Panc1 (cell line): ENCODE data around the gene CHPF2. TPM values are rescaled to one million over a fixed set of nuclear protein-coding genes. Genes with fewer than 3 reads are reported as not detected.

Source experiments
- ATAC-seq: fragments of 200-7000 bp; cut with Tn5 transposase; 2 replicates; pipeline ENCODE4 v1.9.1; 2020; ENCODE audit warnings: mild to moderate bottlenecking, moderate library complexity
- BruUV-seq: library from RNA; stranded (reverse); fragments of 400-500 nt; replicated peaks from 2 replicates; lab custom pipeline; 2021; lab: Mats Ljungman, UMichigan
- CTCF ChIA-PET: fragments of 300-600 bp; sonication (Branson Sonifier 250); formaldehyde crosslinking; loops from one replicate; lab custom pipeline; 2022; ENCODE audit warnings: antibody characterized with exemption; lab: Charles Lee
- POLR2A ChIA-PET: fragments of 300-600 bp; sonication (Branson Sonifier 250); formaldehyde crosslinking; loops from one replicate; lab custom pipeline; 2022; ENCODE audit warnings: antibody characterized with exemption; lab: Charles Lee
- DNase-seq: peaks from one replicate; pipeline ENCODE4 v3.0.0-alpha.2; 2010; ENCODE audit warnings: low read depth, low spot score
- H3K27ac ChIP-seq: 2 replicates; pipeline ENCODE4 v1.5.1; 2011; ENCODE audit warnings: mild to moderate bottlenecking, low read length, inconsistent platforms
- H3K27me3 ChIP-seq: fragments of 200-500 bp; sonication (Bioruptor generic); 2 replicates; pipeline ENCODE4 v1.6.0; 2014; ENCODE audit warnings: low read length, inconsistent platforms; ENCODE audit not compliant: control insufficient read depth, insufficient read depth
- H3K36me3 ChIP-seq: fragments of 200-500 bp; sonication (Bioruptor generic); 2 replicates; pipeline ENCODE4 v1.5.1; 2014; ENCODE audit warnings: inconsistent platforms, mild to moderate bottlenecking, low read length, moderate library complexity; ENCODE audit not compliant: control insufficient read depth, insufficient read depth
- H3K4me1 ChIP-seq: 2 replicates; pipeline ENCODE4 v1.5.1; 2011; ENCODE audit warnings: inconsistent platforms, mild to moderate bottlenecking, low read length, moderate library complexity; ENCODE audit not compliant: control insufficient read depth, insufficient read depth
- H3K4me3 ChIP-seq, 2 experiments: 2 replicates each; pipeline ENCODE4 v1.5.1; 2011 to 2012; ENCODE audit warnings: low read depth in 2 of 2, low read length in 2 of 2, mild to moderate bottlenecking in 2 of 2, inconsistent platforms in 1 of 2, moderate library complexity in 1 of 2
- H3K9me3 ChIP-seq: fragments of 200-500 bp; sonication (Bioruptor generic); 2 replicates; pipeline ENCODE4 v1.5.1; 2014; ENCODE audit warnings: low read depth, mild to moderate bottlenecking, inconsistent platforms, low read length, moderate library complexity; ENCODE audit not compliant: control insufficient read depth, insufficient read depth
- CTCF ChIP-seq: fragments of 450-650 bp; IDR thresholded peaks from 2 replicates; pipeline ENCODE4 v1.5.1; 2017; ENCODE audit warnings: mild to moderate bottlenecking
- POLR2AphosphoS5 ChIP-seq: IDR thresholded peaks from 2 replicates; pipeline ENCODE4 v1.6.1; 2012; ENCODE audit warnings: mild to moderate bottlenecking, low read depth, low read length, moderate library complexity
- REST ChIP-seq, 2 experiments: IDR thresholded peaks; 2 replicates each; pipeline ENCODE4 v1.6.1; 2011 to 2012; ENCODE audit warnings: low read depth in 2 of 2, control low read depth in 1 of 2, low read length in 1 of 2, mild to moderate bottlenecking in 1 of 2, moderate library complexity in 1 of 2; ENCODE audit not compliant: insufficient read depth in 1 of 2
- SIN3A ChIP-seq: IDR thresholded peaks from 2 replicates; pipeline ENCODE4 v1.6.1; 2012; ENCODE audit warnings: low read depth, mild to moderate bottlenecking, low read length, moderate library complexity, borderline replicate concordance; ENCODE audit not compliant: insufficient read depth
- TCF7L2 ChIP-seq: IDR thresholded peaks from 2 replicates; pipeline ENCODE4 v1.6.1; 2011; ENCODE audit warnings: mild to moderate bottlenecking, low read depth, low read length, inconsistent platforms
- in situ Hi-C: cut with HindIII; loops from 2 replicates; pipeline ENCODE4 v1.10.0; 2016; ENCODE audit warnings: low sequenced_read_pairs, low pct_unique_long_range_greater_than_20kb
- intact Hi-C: fragments of 100-400 bp; cut with micrococcal nuclease; formaldehyde crosslinking; loops from one replicate; pipeline ENCODE4 v1.10.0; 2022; ENCODE audit not compliant: unreplicated experiment
- total RNA-seq: library from RNA; stranded (reverse); gene quantifications from one replicate; pipeline ENCODE4 v1.2.1, GENCODE V29; 2021; ENCODE audit not compliant: unreplicated experiment

CHPF2 gene
- total RNA-seq, 1 experiment from 2014 or later: 44.9 TPM

DNA sequence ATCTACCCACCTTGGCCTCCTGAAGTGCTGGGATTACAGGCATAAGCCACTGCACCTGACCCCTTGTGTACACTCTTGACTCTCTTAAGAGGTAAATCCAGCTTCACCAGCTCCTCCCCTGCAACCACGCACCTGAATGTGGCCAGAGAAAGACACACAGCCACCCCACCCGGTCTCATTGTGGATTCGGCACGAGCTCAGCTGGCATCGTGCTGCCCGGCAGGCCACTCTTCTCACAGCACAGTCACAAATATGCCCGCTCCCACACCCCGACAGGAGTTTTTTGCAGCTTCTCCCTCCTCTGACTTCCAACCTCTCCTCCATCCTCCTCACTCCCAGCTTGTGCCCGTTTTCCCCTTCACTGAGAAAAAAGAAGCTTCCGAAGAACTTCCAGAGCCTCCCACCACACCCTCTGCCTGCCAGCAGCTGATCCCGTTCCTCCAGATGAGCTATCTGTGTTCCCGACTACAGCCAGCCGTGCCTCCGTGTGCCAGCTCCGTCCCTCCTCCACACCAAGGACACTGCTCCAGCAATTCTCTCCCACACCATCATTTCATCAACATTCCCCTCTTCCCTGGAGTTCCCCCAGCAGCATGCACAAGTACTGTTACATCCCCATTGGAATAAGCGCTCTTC, 24.2 kb downstream of the CHPF2 start:
- POLR2A ChIA-PET: no interaction called here
- ATAC-seq (no peak), DNase-seq (no peak)
- no peak overlapping the region for H3K27ac ChIP-seq
- TF ChIP-seq REST (IDR thresholded peaks at IDR 0.05; ENCODE audit: insufficient read depth in 1 of 2, low read depth in 2 of 2, low read length in 1 of 2) (no peak), SIN3A (no peak), CTCF (no peak), POLR2AphosphoS5 (no peak), TCF7L2 (no peak)
- in situ Hi-C loops (no loop called here), intact Hi-C loops (no loop called here)
- no TSS peak for BruUV-seq
- H3K4me1 ChIP-seq: peaks cover 7% of the 10 kb centered on the region
- CTCF ChIA-PET: no interaction called here
- no peaks in the 10 kb centered on the region for H3K36me3 ChIP-seq
- H3K9me3 ChIP-seq: no peaks in the 10 kb centered on the region
- no peaks in the 10 kb centered on the region for H3K27me3 ChIP-seq
- H3K4me3 ChIP-seq: no peak overlapping the region

DNA sequence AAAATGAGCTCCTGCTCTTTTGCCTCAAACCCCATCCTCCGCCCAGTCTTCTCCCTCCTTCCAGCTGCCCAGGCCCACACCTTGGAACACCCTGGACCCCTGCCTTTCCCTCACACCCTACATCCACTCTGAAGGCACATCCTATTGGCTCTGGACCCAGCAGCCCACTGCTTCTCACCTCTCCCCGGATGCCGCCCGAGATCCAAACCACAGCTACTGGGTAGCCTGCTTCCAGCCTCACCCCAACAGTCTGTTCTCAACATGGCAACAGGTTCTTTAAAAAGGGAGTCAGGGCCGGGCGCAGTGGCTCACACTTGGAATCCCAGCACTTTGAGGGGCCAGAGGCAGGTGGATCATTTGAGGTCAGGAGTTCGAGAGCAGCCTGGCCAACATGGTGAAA, 25.7 kb downstream of the CHPF2 start:
- BruUV-seq: no TSS peak
- no peak for ATAC-seq
- in situ Hi-C loops (no loop called here), intact Hi-C loops (no loop called here)
- H3K9me3 ChIP-seq: no peaks in the 10 kb centered on the region
- ChIA-PET CTCF (no interaction called here), POLR2A (interaction anchor here (0.6 kb wide), 1 partner anchor 33 kb away, joined by 3 read pairs; no protein-coding TSS in a partner anchor)
- no peak overlapping the region for H3K27ac ChIP-seq
- TF ChIP-seq SIN3A: no peak
- H3K4me3 ChIP-seq: no peak overlapping the region
- DNase-seq: no peak
- no peaks in the 10 kb centered on the region for H3K27me3 ChIP-seq
- no peaks in the 10 kb centered on the region for H3K36me3 ChIP-seq
- no peaks in the 10 kb centered on the region for H3K4me1 ChIP-seq

DNA sequence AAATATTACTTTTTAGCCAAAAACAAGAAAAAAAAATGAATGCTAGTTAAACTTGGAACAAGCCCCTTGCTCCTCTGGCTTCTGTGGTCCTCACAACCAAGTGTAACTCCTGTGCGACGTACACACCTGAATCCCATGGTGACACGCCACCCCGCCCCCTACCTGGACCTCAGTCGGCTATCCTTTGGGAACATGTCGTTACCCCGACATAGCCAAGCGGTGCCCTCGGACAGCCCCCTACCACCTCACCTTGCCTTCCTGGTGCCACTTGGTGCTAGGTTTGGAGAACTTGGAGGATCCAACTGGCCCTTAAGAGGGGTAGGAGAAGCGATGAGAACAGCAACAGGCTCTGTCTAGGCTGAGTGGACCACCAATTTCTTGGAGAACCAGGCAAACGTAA, 28.2 kb downstream of the CHPF2 start:
- in situ Hi-C loops: no loop called here
- no TSS peak for BruUV-seq
- intact Hi-C loops: no loop called here
- Histone ChIP-seq H3K4me1 (no peaks in the 10 kb centered on the region), H3K4me3 (no peak overlapping the region), H3K9me3 (no peaks in the 10 kb centered on the region), H3K27me3 (no peaks in the 10 kb centered on the region), H3K27ac (no peak overlapping the region), H3K36me3 (no peaks in the 10 kb centered on the region)
- ATAC-seq: no peak
- DNase-seq: no peak
- CTCF ChIA-PET: no interaction called here
- POLR2A ChIA-PET: no interaction called here
- TF ChIP-seq REST (IDR thresholded peaks at IDR 0.05; ENCODE audit: insufficient read depth in 1 of 2, low read depth in 2 of 2, low read length in 1 of 2) (no peak), TCF7L2 (no peak), SIN3A (no peak), POLR2AphosphoS5 (no peak), CTCF (no peak)
